Measurements from ENCODE around the gene ITPRIPL2. TPM values are rescaled to one million over a fixed set of nuclear protein-coding genes. Genes with fewer than 3 reads are reported as not detected.

ITPRIPL2 gene
- total and polyA plus RNA-seq, 3 donors from 2014 or later, result 8.5 to 24.6 (median 15.7) TPM

GRCh38 chr16:19077879-19078278, 35.9 kb upstream of the ITPRIPL2 start:
- Histone ChIP-seq H3K27ac (no peak overlapping the region), H3K36me3 (ENCODE audit: low read depth, missing control alignments) (no peaks in the 10 kb centered on the region), H3K4me3 (no peak overlapping the region), H3K4me1 (no peaks in the 10 kb centered on the region), H3K27me3 (no peaks in the 10 kb centered on the region), H3K9me3 (no peaks in the 10 kb centered on the region)
- TF ChIP-seq POLR2A (IDR thresholded peaks at IDR 0.05) (no peak), CTCF (IDR thresholded peaks at IDR 0.05) (no peak)
- WGBS, 2 donors, result 69 to 76% methylated on average over 6 of the region's 6 CpGs
- intact Hi-C loops (cut with DNase I; ENCODE audit: low total_unique reads), result no loop called here
- no peak for DNase-seq

DNA sequence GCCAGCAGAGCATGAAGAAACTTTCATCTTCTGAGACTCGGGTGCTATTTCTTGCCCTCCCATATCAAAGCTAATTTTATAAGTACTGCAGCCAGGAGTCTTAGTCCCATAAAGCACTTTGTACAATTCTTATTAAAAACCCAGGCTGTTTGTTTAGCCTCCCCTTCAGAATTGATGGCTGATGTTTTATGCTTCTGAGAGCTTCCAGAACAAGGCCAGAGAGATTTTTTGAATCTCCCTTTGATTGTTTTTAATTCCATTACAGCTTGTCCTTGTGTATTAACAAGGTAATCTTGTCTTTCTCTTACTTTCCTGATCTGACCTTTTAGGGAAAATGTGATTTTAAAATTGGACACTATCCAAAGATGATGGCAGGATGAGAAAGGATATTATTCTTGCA, 30.1 kb upstream of the ITPRIPL2 start:
- no peaks in the 10 kb centered on the region for H3K27me3 ChIP-seq
- H3K9me3 ChIP-seq, result no peaks in the 10 kb centered on the region
- H3K4me3 ChIP-seq, result no peak overlapping the region
- WGBS, 2 donors, result 75 to 79% methylated on average over 1 of the region's 1 CpG
- TF ChIP-seq CTCF (IDR thresholded peaks at IDR 0.05) (no peak), POLR2A (IDR thresholded peaks at IDR 0.05) (no peak)
- intact Hi-C loops (cut with DNase I; ENCODE audit: low total_unique reads), result loop anchor here (10.0 kb wide), 1 partner anchor 81 kb away; the partner anchor contains the start of gene SYT17
- H3K4me1 ChIP-seq, result peaks cover 8% of the 10 kb centered on the region
- no peak for DNase-seq
- no peaks in the 10 kb centered on the region for H3K36me3 ChIP-seq (ENCODE audit: low read depth, missing control alignments)
- no peak overlapping the region for H3K27ac ChIP-seq

DNA sequence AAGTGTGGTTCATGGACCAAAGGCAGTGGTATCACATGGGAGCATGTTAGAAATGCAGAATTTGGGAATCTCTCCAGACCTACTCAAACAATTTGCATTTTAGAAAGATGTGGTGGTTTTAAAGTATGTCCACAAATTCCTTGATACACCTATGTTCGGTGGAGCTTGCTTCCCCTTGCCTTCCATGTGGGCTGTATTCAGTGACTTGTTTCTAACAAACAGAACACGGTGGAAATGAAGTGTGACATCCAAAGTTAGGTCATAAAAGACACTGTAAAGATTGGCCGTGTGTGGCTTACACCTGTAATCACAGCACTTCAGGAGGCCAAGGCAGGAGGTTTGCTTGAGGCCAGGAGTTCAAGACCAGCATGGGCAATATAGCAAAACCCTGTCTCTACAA, 29.6 kb upstream of the ITPRIPL2 start:
- intact Hi-C loops (cut with DNase I; ENCODE audit: low total_unique reads), result loop anchor here (10.0 kb wide), 1 partner anchor 81 kb away; the partner anchor contains the start of gene SYT17
- DNase-seq, result no peak
- Histone ChIP-seq H3K27ac (no peak overlapping the region), H3K36me3 (ENCODE audit: low read depth, missing control alignments) (no peaks in the 10 kb centered on the region), H3K4me1 (peaks cover 8% of the 10 kb centered on the region), H3K4me3 (no peak overlapping the region), H3K27me3 (no peaks in the 10 kb centered on the region), H3K9me3 (no peaks in the 10 kb centered on the region)
- no peak for TF ChIP-seq CTCF (IDR thresholded peaks at IDR 0.05)
- TF ChIP-seq POLR2A (IDR thresholded peaks at IDR 0.05), result no peak
- WGBS, 2 donors, result 80 to 85% methylated on average over 3 of the region's 3 CpGs

DNA sequence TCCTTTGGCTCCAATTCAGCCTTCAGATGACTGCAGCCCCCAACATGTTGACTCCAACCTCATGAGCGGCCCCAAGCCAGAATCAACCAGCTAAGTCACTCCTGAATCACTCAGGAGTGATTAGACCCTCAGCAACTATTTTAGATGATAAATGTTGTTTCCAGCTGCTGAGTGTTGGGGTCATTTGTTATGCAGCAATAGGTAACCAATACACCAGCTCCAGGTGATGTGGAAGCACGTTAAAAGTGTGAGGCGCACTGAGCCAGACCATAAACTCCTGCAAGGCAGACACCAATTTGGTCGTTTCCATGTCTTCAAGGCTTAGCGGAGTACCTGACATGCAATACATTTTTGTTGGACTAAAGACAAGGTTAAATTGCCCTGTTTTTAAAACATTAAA, 28.9 kb upstream of the ITPRIPL2 start:
- Histone ChIP-seq H3K36me3 (ENCODE audit: low read depth, missing control alignments) (no peaks in the 10 kb centered on the region), H3K4me1 (peaks cover 8% of the 10 kb centered on the region), H3K27me3 (no peaks in the 10 kb centered on the region), H3K27ac (no peak overlapping the region), H3K9me3 (no peaks in the 10 kb centered on the region), H3K4me3 (no peak overlapping the region)
- TF ChIP-seq POLR2A (IDR thresholded peaks at IDR 0.05) (no peak), CTCF (IDR thresholded peaks at IDR 0.05) (no peak)
- intact Hi-C loops (cut with DNase I; ENCODE audit: low total_unique reads), result loop anchor here (5.0 to 10.0 kb wide), 2 partner anchors 80 to 292 kb away; partner anchors contain the start of gene SYT17
- WGBS, 2 donors, result 91 to 92% methylated on average over 5 of the region's 5 CpGs
- DNase-seq, result no peak

GRCh38 chr16:19085679-19086200, 28.0 kb upstream of the ITPRIPL2 start:
- intact Hi-C loops (cut with DNase I; ENCODE audit: low total_unique reads), result loop anchor here (5.0 to 10.0 kb wide), 2 partner anchors 79 to 292 kb away; partner anchors contain the start of gene SYT17
- TF ChIP-seq CTCF (IDR thresholded peaks at IDR 0.05) (no peak), POLR2A (IDR thresholded peaks at IDR 0.05) (no peak)
- Histone ChIP-seq H3K36me3 (ENCODE audit: low read depth, missing control alignments) (no peaks in the 10 kb centered on the region), H3K4me3 (no peak overlapping the region), H3K4me1 (peaks cover 8% of the 10 kb centered on the region), H3K9me3 (no peaks in the 10 kb centered on the region), H3K27me3 (no peaks in the 10 kb centered on the region), H3K27ac (no peak overlapping the region)
- DNase-seq, result no peak
- 26 to 39% methylated on average over 8 of the region's 8 CpGs for WGBS, 2 donors

Measured in testis (tissue), 3 donors.